Measurements from ENCODE around the gene SMCO3.

The SMCO3 gene

DNA sequence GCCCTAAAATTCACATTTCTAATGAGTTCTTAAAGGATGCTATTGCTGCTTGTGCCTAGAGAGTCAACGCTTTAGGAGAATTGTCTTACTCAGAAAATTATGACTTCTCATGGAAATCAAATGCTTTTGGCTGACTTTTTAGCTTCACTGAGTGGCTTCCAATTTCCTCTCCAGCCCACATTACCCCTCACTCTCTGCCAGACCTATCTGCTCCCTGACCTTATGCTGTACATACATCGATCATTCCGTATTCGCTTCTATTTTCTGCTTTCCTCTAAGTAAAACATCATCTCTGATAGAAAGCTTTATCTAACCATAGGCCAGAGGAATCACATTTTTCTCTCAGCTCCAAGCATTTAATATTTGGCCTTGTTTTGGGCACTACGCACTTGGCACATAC lies 12.5 kb upstream of the SMCO3 start:
- no peak for DNase-seq

DNA sequence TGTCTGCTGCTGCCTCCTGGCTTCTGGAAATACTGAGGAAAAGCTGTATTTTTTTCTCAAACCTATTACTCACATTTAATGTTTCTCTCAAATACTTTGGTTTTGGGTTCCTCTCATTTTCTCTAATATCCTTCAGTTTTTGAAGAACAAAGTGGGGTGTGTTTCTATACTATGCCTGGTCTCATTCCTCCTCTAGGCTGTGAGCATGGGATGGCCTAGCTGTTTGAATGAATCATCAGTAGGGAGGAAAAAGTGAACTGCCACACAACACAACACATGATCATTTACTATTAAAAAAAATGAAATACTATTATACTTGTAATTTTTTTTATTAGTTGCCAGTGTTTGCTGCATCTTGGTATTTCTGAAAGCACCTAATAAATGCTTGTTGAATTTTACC lies 11.3 kb upstream of the SMCO3 start:
- DNase-seq, result no peak

DNA sequence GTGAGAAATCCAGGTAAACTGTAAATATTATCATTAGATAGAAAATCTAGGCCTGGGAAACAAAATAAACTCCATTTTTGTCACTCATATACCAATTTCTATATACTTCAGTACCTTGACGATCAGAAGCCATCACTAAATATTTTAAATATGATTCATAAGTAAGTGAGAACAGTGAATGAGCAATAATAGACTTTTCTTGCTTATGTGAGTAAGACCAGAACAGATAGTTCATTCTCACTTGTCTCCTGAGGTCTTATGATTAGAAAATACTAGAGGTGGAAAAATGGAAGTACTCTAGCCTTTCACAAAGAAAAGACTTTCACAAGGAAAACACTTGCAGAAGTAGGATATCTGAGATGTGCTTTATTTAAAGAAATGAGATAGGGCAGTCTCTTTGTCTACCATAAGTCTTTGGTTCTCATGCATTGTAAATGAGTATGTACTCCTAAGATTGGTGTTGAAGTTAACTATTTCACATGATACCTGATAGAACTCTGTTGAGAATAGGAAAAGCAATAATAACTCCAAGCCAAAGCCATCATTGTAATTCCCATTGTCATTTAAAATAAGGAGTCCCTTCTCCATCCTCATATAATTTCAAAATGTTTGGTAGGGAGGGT lies 10.1 kb upstream of the SMCO3 start:
- no peak for DNase-seq

- DNase-seq, result no peak
These were observed 2.5 kb downstream of the SMCO3 start for GRCh38 chr12:14811486-14811885.

GRCh38 chr12:14810953-14811483 lies 3.0 kb downstream of the SMCO3 start:
- peak in 1 of 2 experiments; percentile 41 for DNase-seq

DNA sequence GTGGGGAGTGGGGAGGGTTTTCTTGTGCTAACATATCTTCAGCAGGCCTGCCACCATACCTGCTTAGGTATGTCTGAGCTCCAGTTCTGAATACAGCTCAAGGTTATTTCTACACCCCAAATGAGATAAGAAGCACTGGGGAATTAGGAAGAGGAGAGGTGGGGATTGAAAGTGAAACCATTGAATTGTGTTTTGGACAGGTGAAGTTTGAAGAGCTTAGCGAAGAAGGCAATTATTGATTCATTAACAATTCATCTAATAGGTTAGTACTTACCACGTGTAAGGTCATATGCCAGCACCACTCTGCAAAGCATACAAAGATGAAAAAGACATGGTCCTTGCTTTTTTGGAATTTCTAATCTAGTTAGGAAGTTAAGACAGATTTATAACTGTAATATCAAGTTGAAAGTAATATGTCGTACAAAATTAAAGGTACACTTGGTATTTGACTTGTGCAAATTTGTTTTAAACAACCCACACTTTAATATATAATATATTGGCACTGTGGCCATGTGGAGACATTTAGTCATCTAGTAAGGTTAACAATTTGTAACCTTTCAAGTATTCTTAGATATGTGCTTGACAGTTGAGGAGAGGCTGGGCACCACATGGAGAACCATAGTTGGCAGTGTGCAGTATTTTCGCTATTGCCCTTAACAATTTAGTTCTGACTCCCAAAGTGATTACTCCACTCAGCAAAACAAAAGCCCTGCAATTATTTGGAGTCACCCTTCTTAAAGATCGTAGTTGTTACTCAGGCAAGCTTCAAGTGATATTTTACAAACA lies 3.6 kb downstream of the SMCO3 start:
- DNase-seq, result no peak

DNA sequence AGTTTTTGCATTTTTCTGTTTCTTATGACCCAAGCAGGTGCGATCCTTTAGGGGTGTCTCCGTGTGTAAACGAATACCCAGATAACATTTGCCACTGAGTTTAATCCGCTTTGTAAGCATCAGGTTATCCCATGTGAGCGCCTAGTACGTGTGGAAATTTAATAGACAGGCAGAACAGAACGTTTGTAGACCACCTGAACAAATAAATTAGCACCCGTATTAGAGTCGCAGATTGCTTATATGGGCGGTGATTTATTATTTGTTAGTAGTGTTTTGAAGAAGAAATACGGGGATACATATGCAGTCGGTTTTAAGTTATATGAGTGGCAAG lies 10.2 kb downstream of the SMCO3 start:
- no peak for DNase-seq

DNA sequence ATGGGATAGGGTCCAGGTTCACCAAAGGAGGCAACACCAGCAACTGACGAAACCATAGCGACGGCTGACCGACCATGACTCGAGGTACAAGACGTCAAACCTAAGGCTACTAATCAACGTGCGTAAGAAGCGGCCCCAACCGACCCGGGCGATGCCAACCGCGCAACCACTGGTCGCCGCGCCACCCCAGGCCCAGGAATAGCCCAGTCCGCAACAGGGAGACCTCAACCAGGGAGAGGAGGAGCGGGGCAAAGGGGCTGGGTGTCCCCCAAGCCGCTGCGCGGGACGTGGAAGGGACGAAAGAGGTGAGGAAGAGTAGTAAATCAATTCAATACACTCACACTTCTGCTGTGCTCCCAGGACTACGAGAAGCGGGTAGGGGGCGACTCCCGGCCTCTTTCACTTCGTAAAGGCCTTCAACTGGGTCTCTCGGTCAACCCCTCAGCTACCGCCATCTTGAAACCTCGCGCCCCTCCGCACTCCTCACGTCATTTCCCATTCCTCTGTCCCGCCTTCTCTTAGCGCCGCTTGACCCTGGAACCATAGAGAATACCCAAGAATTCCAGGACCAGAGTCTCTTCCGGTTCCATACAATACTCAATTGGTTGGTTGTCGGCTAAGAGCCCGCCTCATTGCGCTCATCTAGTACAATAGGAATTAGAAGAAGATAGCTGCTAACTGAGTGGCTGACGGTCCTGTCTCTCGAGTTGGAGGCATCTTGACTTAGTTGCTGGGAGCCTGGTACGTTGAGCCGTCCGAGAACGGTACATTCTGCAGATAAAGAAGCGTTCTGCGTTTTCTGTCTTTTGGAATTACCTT lies 10.8 kb downstream of the SMCO3 start, which contains the start of the genes C12orf60 and WBP11:
TSS of gene C12orf60 (plus strand) at position 660 of the 819 bp plus-strand sequence. CDS start 19,266 bp downstream, outside the sequence.
TSS of gene WBP11 (minus strand) at position 468 of the 819 bp plus-strand sequence. CDS start 2,095 bp downstream, outside the sequence.
- peak; percentile 99 for DNase-seq

DNA sequence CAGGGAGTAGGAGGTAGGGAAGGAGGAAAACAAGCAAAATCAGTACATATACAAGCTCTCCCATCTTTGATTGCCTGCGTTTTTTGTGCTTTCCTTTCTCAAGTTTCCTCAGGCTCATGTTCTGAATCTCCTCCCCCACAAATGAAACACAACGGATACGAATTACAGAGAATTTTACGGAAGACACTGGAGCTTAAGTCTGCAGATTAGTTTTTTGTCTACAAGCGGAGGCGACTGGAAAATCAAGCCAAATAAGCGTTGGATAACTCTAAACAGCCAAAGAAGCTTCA lies 11.3 kb downstream of the SMCO3 start:
- no peak for DNase-seq

- DNase-seq, result no peak
These were observed 11.7 kb downstream of the SMCO3 start for GRCh38 chr12:14802247-14802646.

GRCh38 chr12:14795028-14795448 lies 18.9 kb downstream of the SMCO3 start:
- no peak for DNase-seq

- no peak for DNase-seq
These were observed 28.4 kb downstream of the SMCO3 start for GRCh38 chr12:14785568-14785967.

- DNase-seq, result no peak
These were observed 29.5 kb downstream of the SMCO3 start for GRCh38 chr12:14784471-14784870.

DNA sequence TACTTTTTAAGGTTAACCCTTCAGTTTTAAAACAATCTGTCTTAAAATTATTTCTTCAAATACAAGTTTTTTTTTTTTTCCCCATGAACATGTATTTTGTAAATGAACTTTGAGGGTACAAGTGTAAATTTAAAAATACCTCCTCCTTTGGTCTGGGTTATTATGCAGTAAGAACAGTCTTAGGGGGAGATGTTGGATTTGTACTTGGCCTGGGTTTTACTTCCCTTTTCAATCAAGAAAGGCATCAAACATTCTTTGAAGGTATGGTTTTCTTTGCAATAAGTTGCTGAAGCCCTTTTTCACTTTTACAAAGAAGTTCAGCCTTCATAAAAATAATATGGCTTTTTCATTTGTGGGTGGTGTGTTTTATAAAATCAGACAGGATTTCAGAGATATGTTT lies 31.2 kb downstream of the SMCO3 start:
- DNase-seq, result no peak

GRCh38 chr12:14781563-14781962 lies 32.4 kb downstream of the SMCO3 start:
- DNase-seq, result no peak

- DNase-seq, result peak in 1 of 2 experiments; percentile 23
These were observed 33.1 kb downstream of the SMCO3 start for GRCh38 chr12:14780859-14781258.

GRCh38 chr12:14779834-14780233 lies 34.1 kb downstream of the SMCO3 start:
- no peak for DNase-seq

DNA sequence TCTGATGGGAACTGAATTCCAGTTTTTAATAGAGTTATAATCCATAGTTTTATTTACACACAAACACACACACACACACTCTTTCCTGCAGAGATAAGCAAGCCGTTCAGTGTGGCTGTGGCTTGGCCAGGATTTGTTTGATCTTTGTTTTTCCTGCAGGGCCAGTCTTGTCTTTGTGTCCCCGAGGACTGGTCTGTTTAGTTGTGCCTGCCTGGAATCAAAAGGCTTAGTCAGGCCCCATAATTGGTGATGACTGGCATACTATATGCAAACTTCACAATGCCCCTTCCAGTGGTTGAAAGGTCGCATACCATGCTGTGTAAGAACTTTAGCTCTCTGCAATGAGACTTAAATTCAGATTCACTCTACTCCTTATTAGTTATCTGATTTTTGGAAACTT lies 36.7 kb downstream of the SMCO3 start:
- DNase-seq, result peak; percentile 34 to 58

DNA sequence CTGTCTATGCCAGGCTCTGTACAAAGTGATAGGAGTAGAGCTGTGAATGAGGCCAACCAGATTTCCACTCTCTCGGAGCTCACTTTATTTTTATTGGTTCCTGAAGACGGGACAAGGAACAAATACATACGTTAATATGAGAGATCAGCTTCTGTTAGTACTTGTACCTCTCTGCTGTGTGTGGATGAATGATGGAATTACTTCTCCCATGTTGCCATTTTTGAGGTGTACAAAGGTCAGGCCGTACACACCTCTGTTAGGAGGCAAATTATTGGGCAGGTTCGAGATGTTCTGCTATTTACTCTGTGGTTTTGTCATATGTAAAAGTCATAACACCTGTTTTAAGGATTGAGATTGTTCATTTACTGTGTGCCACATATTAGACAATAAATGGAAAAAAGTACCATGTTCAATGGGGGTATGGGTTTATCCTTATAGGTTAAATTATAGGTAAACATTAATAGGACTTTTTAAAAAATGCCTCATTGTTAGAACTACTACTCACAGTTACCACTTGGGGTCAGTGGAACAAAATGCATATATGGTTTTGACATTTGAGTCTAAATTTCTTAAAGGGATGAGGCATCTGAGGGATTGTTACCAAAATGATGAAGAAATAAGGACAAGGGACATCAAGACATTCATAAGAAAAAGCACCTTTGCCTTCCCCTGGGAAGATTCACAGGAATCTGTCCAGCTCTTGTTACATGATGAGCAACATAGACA lies 37.6 kb downstream of the SMCO3 start:
- DNase-seq, result peak in 1 of 2 experiments; percentile 8

- DNase-seq, result no peak
These were observed 38.4 kb downstream of the SMCO3 start for GRCh38 chr12:14775636-14775980.

- no peak for DNase-seq
These were observed 38.9 kb downstream of the SMCO3 start for GRCh38 chr12:14774906-14775635.
